Stimulated activated effector memory CD8-positive, alpha-beta T cell treated with anti-CD3 and anti-CD28 coated beads, Interleukin-12 subunit alpha, Interleukin-12 subunit beta, amount 100 ng/mL, for 72 hours (primary cell): Measurements from ENCODE around the gene BROX.
"Not testable (repeated sequence)": the region's sequence is repeated elsewhere in the genome, so short reads cannot be mapped to it uniquely, and the experiment has no call there.

ENCODE experiments used
- ATAC-seq: fragments of 150-1000 bp; cut with Tn5 transposase; 2 replicates; pipeline ENCODE4 v1.10.0; 2021
- DNase-seq, 2 donors: peaks; one replicate each; pipeline ENCODE4 v3.0.0; 2021 to 2022; ENCODE audit warnings: low spot score in 2 of 2
- H3K27ac Mint-ChIP-seq: one replicate; pipeline ENCODE4 v1.8.0; 2022; ENCODE audit warnings: mild to moderate bottlenecking, mixed read lengths
- H3K36me3 Mint-ChIP-seq: one replicate; pipeline ENCODE4 v1.8.0; 2022; ENCODE audit warnings: mild to moderate bottlenecking, mixed read lengths
- H3K4me1 Mint-ChIP-seq: one replicate; pipeline ENCODE4 v1.8.0; 2022; ENCODE audit warnings: mixed read lengths
- H3K4me3 Mint-ChIP-seq: one replicate; pipeline ENCODE4 v1.8.0; 2022; ENCODE audit warnings: mild to moderate bottlenecking, mixed read lengths
- H3K9me3 Mint-ChIP-seq: one replicate; pipeline ENCODE4 v1.8.0; 2022; ENCODE audit warnings: mixed read lengths

Gene BROX

DNA sequence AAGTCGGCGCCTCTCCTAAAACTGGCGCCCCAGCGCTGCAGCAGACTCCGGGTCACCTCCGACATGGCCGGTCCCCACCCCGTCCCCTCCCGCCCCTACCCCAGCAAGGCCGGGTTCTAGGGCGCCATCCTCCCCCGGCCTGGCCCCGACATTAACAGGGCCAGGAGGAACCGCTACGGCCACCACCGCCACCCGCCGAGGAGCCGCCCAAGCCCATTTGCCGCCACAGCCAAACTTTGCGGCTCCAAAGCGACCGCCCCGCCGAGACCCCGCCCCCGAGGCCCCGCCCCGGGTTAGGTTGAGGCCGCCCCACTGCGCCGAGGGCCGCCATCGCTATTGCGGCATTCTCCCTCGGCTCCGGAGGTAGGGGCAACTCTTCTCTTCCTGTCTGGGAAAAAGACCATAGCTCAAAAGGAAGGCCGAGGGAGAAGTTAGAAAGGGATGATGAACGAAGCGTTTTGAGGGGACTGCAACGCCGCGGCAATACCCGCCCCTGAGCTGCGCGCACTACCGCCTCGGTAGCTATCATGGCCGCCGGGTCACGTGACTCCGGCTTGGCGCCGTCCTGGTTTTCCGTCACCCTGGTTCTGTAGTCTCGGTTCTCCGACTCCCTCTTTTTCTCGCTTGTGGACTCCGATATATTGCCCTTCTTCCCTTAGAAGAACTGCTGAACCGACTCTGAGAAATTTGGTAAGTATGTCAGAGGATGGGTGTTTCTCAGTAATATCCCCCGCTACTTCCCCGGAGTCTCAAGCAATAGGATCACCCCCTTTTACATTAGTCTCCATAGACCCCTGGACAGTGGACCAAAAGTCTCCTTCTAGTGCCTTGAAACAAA, at the start of gene BROX, which contains the start of gene AIDA:
TSS of gene BROX (plus strand) at position 312 of the 838 bp plus-strand sequence. CDS start 3,136 bp downstream, outside the sequence.
TSS of gene AIDA (minus strand) at position 239 of the 838 bp plus-strand sequence. CDS start at position 65, 174 bp downstream.
- peak within 1 kb of the TSS; percentile 99 for H3K27ac Mint-ChIP-seq

DNA sequence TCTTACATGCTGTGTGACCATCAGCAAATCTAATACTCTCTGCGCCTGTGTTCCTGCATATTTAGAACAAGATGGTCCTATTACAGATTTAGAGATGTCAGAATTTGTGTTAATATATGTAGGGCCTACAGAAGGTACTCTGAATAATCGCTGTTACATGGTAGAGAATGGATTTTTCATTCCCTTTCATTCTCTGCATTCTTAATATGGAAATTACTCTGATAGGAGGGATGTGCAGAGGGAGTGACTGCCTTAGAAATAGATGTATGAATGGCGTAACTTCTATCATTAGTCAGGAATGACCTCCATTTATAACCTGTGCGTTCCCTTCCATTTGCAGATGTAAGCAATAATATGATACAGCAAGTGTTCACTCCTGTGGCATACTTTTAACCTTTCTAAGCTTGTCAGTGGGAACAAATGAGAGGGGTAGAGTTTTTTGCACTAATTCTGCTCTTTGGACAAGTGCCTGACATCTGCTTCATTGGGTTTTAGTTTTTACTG, 48.9 kb upstream of the BROX start:
- Mint-ChIP-seq H3K4me3 (no peak overlapping the region), H3K9me3 (no peaks in the 10 kb centered on the region), H3K4me1 (no peaks in the 10 kb centered on the region), H3K27ac (no peak overlapping the region), H3K36me3 (peaks cover 97% of the 10 kb centered on the region)
- no peak for ATAC-seq
- DNase-seq: no peak

More for the DNA sequence above, at the start of gene BROX, which contains the start of gene AIDA:
- ATAC-seq: peak; percentile 89
- peaks cover 71% of the 10 kb centered on the region for H3K36me3 Mint-ChIP-seq
- peak; percentile 95 to 97 for DNase-seq
- H3K9me3 Mint-ChIP-seq: no peaks in the 10 kb centered on the region
- peak within 1 kb of the TSS; percentile 99 for H3K4me3 Mint-ChIP-seq
- peaks cover 51% of the 10 kb centered on the region for H3K4me1 Mint-ChIP-seq

- Mint-ChIP-seq H3K4me1 (no peaks in the 10 kb centered on the region), H3K36me3 (peaks cover 87% of the 10 kb centered on the region), H3K9me3 (no peaks in the 10 kb centered on the region), H3K27ac (no peak overlapping the region), H3K4me3 (no peak overlapping the region)
- ATAC-seq: no peak
- DNase-seq: no peak
Measured at GRCh38 chr1:222665964-222666363, 46.4 kb upstream of the BROX start.

DNA sequence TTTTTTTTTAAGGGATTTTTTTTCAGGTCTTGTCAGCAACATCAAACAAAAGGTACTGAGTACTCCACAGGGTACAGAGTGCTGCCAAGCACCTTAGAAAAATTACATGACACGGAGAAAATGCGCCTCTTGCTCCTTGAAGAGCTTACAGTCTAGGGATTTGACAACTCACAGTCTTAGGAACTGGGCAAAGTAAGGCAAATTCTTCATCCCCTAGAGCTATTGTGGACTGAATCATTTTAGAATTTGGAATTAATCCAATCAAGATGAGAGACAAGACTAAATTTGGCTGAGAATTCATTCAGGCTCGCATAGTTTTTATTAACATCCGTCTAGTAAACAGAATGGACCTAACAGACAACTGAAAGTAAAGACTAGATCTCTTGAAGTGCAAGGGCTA, 44.2 kb upstream of the BROX start:
- H3K9me3 Mint-ChIP-seq, DNase-seq, ATAC-seq, H3K27ac Mint-ChIP-seq, H3K4me3 Mint-ChIP-seq, H3K4me1 Mint-ChIP-seq: not testable (repeated sequence)
- peaks cover 87% of the 10 kb centered on the region for H3K36me3 Mint-ChIP-seq

GRCh38 chr1:222669107-222669506, 43.3 kb upstream of the BROX start:
- not testable (repeated sequence) for H3K4me3 Mint-ChIP-seq, DNase-seq, ATAC-seq, H3K27ac Mint-ChIP-seq, H3K4me1 Mint-ChIP-seq, H3K9me3 Mint-ChIP-seq
- peaks cover 87% of the 10 kb centered on the region for H3K36me3 Mint-ChIP-seq

DNA sequence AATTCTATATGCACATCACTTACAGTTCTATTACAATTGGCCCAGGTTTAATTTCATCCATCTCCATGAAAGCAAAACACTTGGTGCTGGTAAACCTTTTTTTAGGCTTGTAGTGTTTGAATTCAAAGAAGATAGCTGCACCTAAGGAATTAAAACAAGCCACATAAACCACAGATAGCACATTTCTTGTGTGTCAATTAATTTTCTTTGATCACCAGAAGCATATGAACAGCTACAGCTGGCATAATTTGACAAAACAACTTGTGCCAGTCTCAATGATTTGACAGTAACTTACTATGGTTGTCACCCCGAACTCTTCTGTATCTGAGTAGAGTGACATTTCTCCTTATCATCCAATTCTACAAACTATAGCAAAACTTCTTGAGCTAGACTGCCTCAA, 42.3 kb upstream of the BROX start:
- Mint-ChIP-seq H3K4me3 (no peak overlapping the region), H3K4me1 (no peaks in the 10 kb centered on the region), H3K9me3 (no peaks in the 10 kb centered on the region), H3K27ac (peak overlapping the region; percentile 79), H3K36me3 (peaks cover 87% of the 10 kb centered on the region)
- ATAC-seq: no peak
- no peak for DNase-seq

GRCh38 chr1:222680080-222680479, 32.3 kb upstream of the BROX start:
- Mint-ChIP-seq H3K36me3 (peaks cover 27% of the 10 kb centered on the region), H3K4me1 (no peaks in the 10 kb centered on the region), H3K4me3 (no peak overlapping the region), H3K27ac (no peak overlapping the region), H3K9me3 (no peaks in the 10 kb centered on the region)
- DNase-seq (no peak), ATAC-seq (no peak)

GRCh38 chr1:222691016-222691415, 21.3 kb upstream of the BROX start:
- Mint-ChIP-seq H3K4me1 (no peaks in the 10 kb centered on the region), H3K36me3 (peaks cover 34% of the 10 kb centered on the region), H3K27ac (no peak overlapping the region)

DNA sequence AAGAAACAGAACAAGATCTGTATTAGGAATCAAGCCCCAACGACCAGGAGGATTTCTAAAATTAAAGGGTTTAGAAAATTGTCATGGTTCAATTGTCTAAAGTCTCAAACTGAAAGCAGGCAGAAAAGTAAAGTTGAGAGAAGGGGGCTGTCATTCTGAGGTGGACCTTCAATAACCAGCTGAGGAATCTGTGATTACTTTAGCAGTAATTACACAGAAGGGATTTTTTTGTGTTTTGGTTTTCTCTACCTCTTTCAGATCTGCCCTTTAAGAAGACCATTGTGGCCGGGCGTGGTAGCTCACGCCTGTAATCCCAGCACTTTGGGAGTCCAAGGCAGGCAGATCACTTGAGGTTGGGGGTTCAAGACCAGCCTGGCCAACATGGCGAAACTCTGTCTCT, 17.4 kb upstream of the BROX start:
- Mint-ChIP-seq H3K4me3 (no peak overlapping the region), H3K36me3 (peaks cover 41% of the 10 kb centered on the region)

More at GRCh38 chr1:222691016-222691415, 21.3 kb upstream of the BROX start:
- ATAC-seq (no peak), DNase-seq (no peak)
- Mint-ChIP-seq H3K9me3 (no peaks in the 10 kb centered on the region), H3K4me3 (no peak overlapping the region)

DNA sequence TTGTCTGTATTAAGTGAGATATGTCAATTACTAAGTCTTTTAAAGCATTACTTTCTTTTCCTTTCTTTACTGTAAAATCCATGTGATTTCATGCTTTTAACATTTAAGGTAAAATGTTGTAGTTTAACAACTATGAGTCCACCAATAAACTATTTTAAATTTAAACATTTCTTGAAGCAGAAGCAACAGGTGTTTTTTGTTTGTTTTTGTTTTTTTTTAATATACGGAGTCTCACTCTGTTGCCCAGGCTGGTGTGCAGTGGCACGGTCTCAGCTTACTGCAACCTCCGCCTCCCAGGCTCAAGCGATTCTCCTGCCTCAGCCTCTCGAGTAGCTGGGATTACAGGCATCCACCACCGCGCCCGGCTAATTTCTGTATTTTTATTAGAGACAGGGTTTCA, 15.6 kb upstream of the BROX start:
- H3K9me3 Mint-ChIP-seq: no peaks in the 10 kb centered on the region
- ATAC-seq (no peak), DNase-seq (no peak)
- H3K36me3 Mint-ChIP-seq: peaks cover 55% of the 10 kb centered on the region
- H3K27ac Mint-ChIP-seq: no peak overlapping the region
- H3K4me3 Mint-ChIP-seq: no peak overlapping the region
- H3K4me1 Mint-ChIP-seq: peaks cover 6% of the 10 kb centered on the region

More for the DNA sequence above, 17.4 kb upstream of the BROX start:
- DNase-seq (no peak), ATAC-seq (no peak)
- Mint-ChIP-seq H3K9me3 (no peaks in the 10 kb centered on the region), H3K27ac (no peak overlapping the region), H3K4me1 (peaks cover 6% of the 10 kb centered on the region)

- H3K4me3 Mint-ChIP-seq: no peak overlapping the region
- DNase-seq: no peak
- H3K27ac Mint-ChIP-seq: no peak overlapping the region
- no peaks in the 10 kb centered on the region for H3K9me3 Mint-ChIP-seq
- H3K4me1 Mint-ChIP-seq: peaks cover 6% of the 10 kb centered on the region
- peaks cover 59% of the 10 kb centered on the region for H3K36me3 Mint-ChIP-seq
- ATAC-seq: peak; percentile 53
Measured at GRCh38 chr1:222697203-222697602, 15.2 kb upstream of the BROX start.

GRCh38 chr1:222697826-222698225, 14.5 kb upstream of the BROX start:
- peaks cover 6% of the 10 kb centered on the region for H3K4me1 Mint-ChIP-seq
- no peaks in the 10 kb centered on the region for H3K9me3 Mint-ChIP-seq
- H3K36me3 Mint-ChIP-seq: peaks cover 59% of the 10 kb centered on the region
- DNase-seq: no peak
- no peak overlapping the region for H3K27ac Mint-ChIP-seq
- H3K4me3 Mint-ChIP-seq: no peak overlapping the region
- ATAC-seq: no peak

DNA sequence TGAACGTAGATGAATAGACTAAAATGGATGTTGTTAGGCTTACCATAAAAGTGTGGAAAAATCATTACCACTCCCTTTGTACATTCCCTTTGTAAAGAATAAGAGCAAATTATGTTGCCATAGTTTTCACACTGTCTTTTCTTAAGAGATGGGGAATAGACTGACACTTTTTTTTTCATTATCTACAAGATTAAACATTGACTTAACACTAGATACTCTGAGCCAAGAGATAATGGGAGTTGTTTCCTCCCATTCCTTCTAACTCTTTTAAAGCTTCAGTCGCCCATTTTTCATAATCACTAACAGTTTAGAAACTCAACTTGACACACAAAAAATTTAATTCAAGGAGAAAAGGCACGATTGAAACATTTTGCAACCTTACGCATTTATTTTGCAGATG, 10.2 kb upstream of the BROX start:
- peaks cover 51% of the 10 kb centered on the region for H3K36me3 Mint-ChIP-seq
- ATAC-seq (no peak), DNase-seq (no peak)
- H3K4me3 Mint-ChIP-seq: no peak overlapping the region
- H3K9me3 Mint-ChIP-seq: no peaks in the 10 kb centered on the region
- peaks cover 27% of the 10 kb centered on the region for H3K4me1 Mint-ChIP-seq
- H3K27ac Mint-ChIP-seq: no peak overlapping the region

DNA sequence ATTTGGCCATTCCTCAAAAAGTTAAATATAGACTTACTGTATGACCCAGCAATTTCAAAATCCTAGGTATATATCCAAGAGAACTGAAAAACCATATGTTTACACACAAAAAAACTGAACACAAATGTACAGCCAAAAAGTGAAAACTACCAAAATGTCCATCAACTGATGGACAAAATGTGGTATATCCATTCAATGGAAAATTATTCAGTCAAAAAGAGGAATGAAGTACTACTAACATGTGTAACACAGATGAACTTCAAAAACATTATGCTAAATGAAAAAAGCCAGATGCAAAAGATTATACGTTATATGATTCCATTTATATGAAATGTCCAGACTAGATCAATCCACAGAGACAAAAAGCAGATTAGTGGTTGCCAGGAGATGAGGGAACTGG, 8.1 kb upstream of the BROX start:
- DNase-seq (no peak), ATAC-seq (no peak)
- H3K9me3 Mint-ChIP-seq: no peaks in the 10 kb centered on the region
- H3K27ac Mint-ChIP-seq: no peak overlapping the region
- H3K4me1 Mint-ChIP-seq: peaks cover 30% of the 10 kb centered on the region
- H3K36me3 Mint-ChIP-seq: peaks cover 38% of the 10 kb centered on the region
- no peak overlapping the region for H3K4me3 Mint-ChIP-seq

DNA sequence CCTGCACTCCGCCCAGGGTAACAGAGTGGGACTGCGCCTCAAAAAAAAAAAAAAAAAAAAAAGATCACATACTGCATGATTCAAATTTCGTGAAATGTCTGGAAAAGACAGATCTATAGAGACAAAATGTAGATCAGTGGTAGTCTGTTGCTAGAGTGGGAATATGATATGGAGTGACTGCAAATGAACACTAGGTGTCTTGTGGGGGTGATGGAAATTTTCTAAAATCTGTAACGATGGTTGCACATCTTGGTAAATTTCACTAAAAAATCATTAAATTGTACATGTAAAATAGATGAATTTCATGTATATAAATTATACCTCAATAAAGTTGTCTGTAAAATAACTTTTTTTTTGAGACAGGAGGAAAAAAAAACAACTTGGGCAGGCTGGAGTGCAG, 5.5 kb upstream of the BROX start:
- Mint-ChIP-seq H3K4me3 (no peak overlapping the region), H3K9me3 (no peaks in the 10 kb centered on the region), H3K27ac (no peak overlapping the region), H3K4me1 (peaks cover 48% of the 10 kb centered on the region), H3K36me3 (peaks cover 33% of the 10 kb centered on the region)
- ATAC-seq (no peak), DNase-seq (no peak)

- ATAC-seq: no peak
- H3K27ac Mint-ChIP-seq: no peak overlapping the region
- DNase-seq: no peak
- peak overlapping the region; percentile 99 for H3K4me3 Mint-ChIP-seq
- H3K9me3 Mint-ChIP-seq: no peaks in the 10 kb centered on the region
- peaks cover 57% of the 10 kb centered on the region for H3K4me1 Mint-ChIP-seq
- peaks cover 43% of the 10 kb centered on the region for H3K36me3 Mint-ChIP-seq
Measured at GRCh38 chr1:222709700-222710153, 2.6 kb upstream of the BROX start.
